GM12873 (cell line): ENCODE data around the gene ZSWIM1.

ENCODE experiments used
- CTCF ChIP-seq: IDR thresholded peaks from 2 replicates; pipeline ENCODE4 v1.5.1; 2012; ENCODE audit warnings: low read depth, mild to moderate bottlenecking, moderate library complexity, low read length, control low read depth; ENCODE audit not compliant: insufficient read depth; ENCODE audit errors: missing control alignments

Gene ZSWIM1

GRCh38 chr20:45835825-45836224, 45.2 kb upstream of the ZSWIM1 start:
- TF ChIP-seq CTCF, result no peak

GRCh38 chr20:45836841-45837240, 44.2 kb upstream of the ZSWIM1 start:
- TF ChIP-seq CTCF, result no peak

DNA sequence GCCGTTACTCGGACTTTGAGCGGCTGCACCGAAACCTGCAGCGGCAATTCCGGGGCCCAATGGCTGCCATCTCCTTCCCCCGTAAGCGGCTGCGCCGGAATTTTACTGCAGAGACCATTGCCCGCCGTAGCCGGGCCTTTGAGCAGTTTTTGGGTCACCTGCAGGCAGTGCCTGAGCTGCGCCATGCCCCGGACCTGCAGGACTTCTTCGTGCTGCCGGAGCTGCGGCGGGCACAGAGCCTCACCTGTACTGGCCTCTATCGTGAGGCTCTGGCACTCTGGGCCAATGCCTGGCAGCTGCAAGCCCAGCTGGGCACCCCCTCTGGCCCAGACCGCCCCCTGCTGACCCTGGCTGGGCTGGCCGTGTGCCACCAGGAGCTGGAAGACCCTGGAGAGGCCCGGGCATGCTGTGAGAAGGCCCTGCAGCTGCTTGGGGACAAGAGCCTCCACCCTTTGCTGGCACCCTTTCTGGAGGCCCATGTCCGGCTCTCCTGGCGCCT, 40.3 kb upstream of the ZSWIM1 start:
- no peak for TF ChIP-seq CTCF

DNA sequence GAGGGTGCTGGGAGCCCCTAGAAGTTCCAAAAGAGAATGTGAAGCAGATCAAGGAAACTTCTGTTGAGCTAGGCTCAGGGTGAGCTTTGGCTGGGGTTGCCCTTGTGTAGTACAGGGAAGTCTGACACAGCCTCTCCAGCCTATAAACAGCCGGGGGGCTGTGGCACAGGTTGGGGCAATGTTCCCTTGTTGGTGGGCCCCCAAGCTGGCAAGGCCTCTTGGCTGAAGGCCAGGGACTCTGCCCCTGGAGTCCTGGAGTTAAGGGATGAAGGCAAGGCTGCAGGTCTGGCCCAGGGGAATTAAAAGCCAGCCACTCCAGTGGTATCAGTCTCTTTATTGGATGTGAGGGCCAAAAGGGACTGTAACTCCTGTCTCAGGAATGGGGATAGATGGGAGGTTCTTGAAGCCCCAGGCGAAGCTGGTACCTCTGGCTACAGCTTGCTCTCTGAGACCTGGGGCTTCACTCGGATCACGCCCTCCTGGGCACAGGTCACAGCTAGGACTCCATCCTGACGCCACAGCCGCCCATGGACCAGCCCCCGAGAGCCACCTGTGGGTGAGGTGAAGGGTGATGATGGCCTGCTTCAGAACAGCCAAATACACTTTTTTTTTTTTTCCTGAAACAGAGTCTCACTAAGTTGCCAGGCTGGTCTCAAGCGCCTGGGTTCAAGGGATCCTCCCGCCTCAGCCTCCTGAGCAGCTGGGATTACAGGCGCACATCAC, 39.5 kb upstream of the ZSWIM1 start:
- no peak for TF ChIP-seq CTCF

DNA sequence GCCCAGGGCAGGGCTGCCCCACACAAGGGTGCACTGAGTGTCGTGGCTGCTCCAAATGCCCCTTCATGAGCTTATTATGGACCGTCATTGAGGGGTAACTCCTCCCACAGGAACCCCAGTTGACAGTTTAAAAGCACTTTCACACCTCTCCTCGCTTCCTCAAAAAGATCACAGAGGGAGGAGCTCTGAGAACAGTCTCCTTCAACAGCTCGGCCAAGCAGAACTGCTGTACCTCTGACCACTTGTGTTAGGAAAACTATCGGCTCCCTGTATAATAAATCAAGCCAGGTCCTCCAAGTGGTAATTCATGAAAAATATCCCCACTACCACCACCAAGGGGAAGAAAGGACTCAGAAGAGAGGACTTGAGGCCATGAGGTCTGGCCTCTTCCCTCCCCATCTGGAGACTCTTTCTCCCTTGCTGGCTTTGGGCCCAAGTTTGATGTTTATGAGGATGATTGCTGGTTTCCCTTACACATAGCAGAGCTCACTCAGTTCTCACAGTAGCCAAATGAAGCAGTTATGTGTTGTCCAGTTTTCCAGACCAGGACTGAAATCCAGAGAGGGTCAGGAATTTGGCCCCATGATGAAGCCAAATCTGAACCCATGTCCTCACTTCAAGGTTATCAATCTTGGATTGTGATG, 38.7 kb upstream of the ZSWIM1 start:
- TF ChIP-seq CTCF, result no peak

DNA sequence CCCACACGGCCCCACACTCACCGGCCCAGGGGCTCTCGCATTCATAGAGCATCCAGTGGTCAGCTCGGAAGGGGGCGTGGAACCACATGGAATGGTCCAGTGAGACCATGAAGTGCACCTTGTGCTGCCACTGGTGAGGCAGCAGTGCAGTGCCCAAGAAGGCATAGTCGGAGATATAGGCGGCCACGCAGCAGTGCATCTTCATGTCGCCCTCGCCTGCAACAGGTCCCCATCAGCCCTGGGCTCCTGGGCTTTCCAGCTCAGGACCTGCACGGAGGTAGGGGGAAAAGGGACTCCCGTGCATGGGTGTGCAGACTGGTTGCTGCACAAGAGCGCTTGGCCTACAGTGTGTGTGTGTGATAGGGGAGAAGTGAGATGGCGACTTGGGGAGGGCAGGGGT, 37.5 kb upstream of the ZSWIM1 start:
- TF ChIP-seq CTCF, result no peak

GRCh38 chr20:45845452-45845851, 35.6 kb upstream of the ZSWIM1 start:
- TF ChIP-seq CTCF, result no peak
